HEK293 (cell line): ENCODE results near the gene PPP4R1.

Experiments
- CTCF ChIA-PET: fragments of 350-600 bp; formaldehyde crosslinking; extraction: SDS; loops from one replicate; lab custom pipeline; 2021; ENCODE audit warnings: antibody characterized with exemption; lab: Yijun Ruan, JAX
- POLR2A ChIA-PET: fragments of 300-600 bp; formaldehyde crosslinking; extraction: SDS; loops from one replicate; lab custom pipeline; 2020; ENCODE audit warnings: antibody characterized with exemption, inconsistent platforms; lab: Yijun Ruan, JAX
- H3K27ac ChIP-seq: fragments of 200-500 bp; sonication (Bioruptor generic); 2 replicates; pipeline ENCODE4 v1.5.1; 2014; ENCODE audit warnings: low read depth, low read length, control low read depth, inconsistent platforms; ENCODE audit errors: extremely low read depth
- H3K36me3 ChIP-seq, 2 experiments: fragments of 200-500 bp in 1 of 2; sonication (Bioruptor generic) in 1 of 2; 1 replicate in 1 of 2; 2 replicates in 1 of 2; pipeline ENCODE4 v1.5.1; 2014 to 2017; ENCODE audit warnings: inconsistent platforms in 2 of 2, low read length in 2 of 2; ENCODE audit not compliant: control insufficient read depth in 2 of 2, insufficient read depth in 1 of 2
- H3K4me1 ChIP-seq: fragments of 200-500 bp; sonication (Bioruptor generic); 2 replicates; pipeline ENCODE4 v1.5.1; 2014; ENCODE audit warnings: mild to moderate bottlenecking, low read length, inconsistent platforms; ENCODE audit not compliant: control insufficient read depth, insufficient read depth
- H3K4me3 ChIP-seq: 2 replicates; pipeline ENCODE4 v1.5.1; 2011; ENCODE audit warnings: low read depth, mild to moderate bottlenecking, control low read depth, low read length, moderate library complexity
- H3K9me3 ChIP-seq: fragments of 200-500 bp; sonication (Bioruptor generic); 2 replicates; pipeline ENCODE4 v1.5.1; 2014; ENCODE audit warnings: low read depth, low read length, inconsistent platforms; ENCODE audit not compliant: control insufficient read depth, insufficient read depth
- HOXA7 ChIP-seq: sonication (generic); formaldehyde crosslinking; IDR thresholded peaks from 2 replicates; pipeline ENCODE4 v1.8.1; 2022; ENCODE audit warnings: missing genetic modification reagents, borderline replicate concordance
- OSR2 ChIP-seq: fragments of 450-650 bp; formaldehyde crosslinking; IDR thresholded peaks from 2 replicates; pipeline ENCODE4 v1.5.1; 2016; ENCODE audit warnings: missing biosample characterization, missing genetic modification characterization
- PRDM1 ChIP-seq: fragments of 450-650 bp; formaldehyde crosslinking; IDR thresholded peaks from 2 replicates; pipeline ENCODE4; 2016; ENCODE audit warnings: missing biosample characterization, missing genetic modification characterization
- YY2 ChIP-seq: fragments of 450-650 bp; formaldehyde crosslinking; IDR thresholded peaks from 2 replicates; pipeline ENCODE4 v1.5.1; 2016; ENCODE audit warnings: missing biosample characterization, missing genetic modification characterization
- ZBTB48 ChIP-seq: fragments of 450-650 bp; formaldehyde crosslinking; IDR thresholded peaks from 2 replicates; pipeline ENCODE4 v1.5.1; 2016; ENCODE audit warnings: missing biosample characterization, missing genetic modification characterization
- ZNF366 ChIP-seq: fragments of 450-650 bp; formaldehyde crosslinking; conservative IDR thresholded peaks from 2 replicates; pipeline ENCODE4 v1.5.1; 2016; ENCODE audit warnings: missing biosample characterization, missing genetic modification characterization
- ZNF629 ChIP-seq: fragments of 450-650 bp; formaldehyde crosslinking; IDR thresholded peaks from 2 replicates; pipeline ENCODE4 v1.5.1; 2017; ENCODE audit warnings: missing biosample characterization, missing genetic modification characterization
- ZNF670 ChIP-seq: fragments of 450-650 bp; formaldehyde crosslinking; IDR thresholded peaks from 2 replicates; pipeline ENCODE4 v1.5.1; 2016; ENCODE audit warnings: missing biosample characterization, missing genetic modification characterization, low read depth
- ZNF692 ChIP-seq: fragments of 450-650 bp; formaldehyde crosslinking; IDR thresholded peaks from 2 replicates; pipeline ENCODE4 v1.5.1; 2016; ENCODE audit warnings: missing biosample characterization, missing genetic modification characterization
- ZXDB ChIP-seq: fragments of 450-650 bp; formaldehyde crosslinking; IDR thresholded peaks from 2 replicates; pipeline ENCODE4 v1.5.1; 2016; ENCODE audit warnings: missing biosample characterization, missing genetic modification characterization
- TF ChIP-seq, protein P1 (sequence below): fragments of 450-650 bp; formaldehyde crosslinking; IDR thresholded peaks from 2 replicates; pipeline ENCODE4 v1.5.1; 2016; ENCODE audit warnings: missing biosample characterization, missing genetic modification characterization
- TF ChIP-seq, protein P2 (sequence below): fragments of 450-650 bp; formaldehyde crosslinking; IDR thresholded peaks from 2 replicates; pipeline ENCODE4 v1.5.1; 2016; ENCODE audit warnings: missing biosample characterization, missing genetic modification characterization
- TF ChIP-seq, protein P3 (sequence below): fragments of 450-650 bp; formaldehyde crosslinking; IDR thresholded peaks from 2 replicates; pipeline ENCODE4 v1.5.1; 2016; ENCODE audit warnings: missing biosample characterization, missing genetic modification characterization

Gene PPP4R1

GRCh38 chr18:9647496-9648323, 33.4 kb upstream of the PPP4R1 start:
- ChIA-PET CTCF (no interaction called here), POLR2A (no interaction called here)
- Histone ChIP-seq H3K4me3 (no peak overlapping the region), H3K4me1 (peaks cover 4% of the 10 kb centered on the region; the same call in 1 of the 2 replicates), H3K9me3 (no peaks in the 10 kb centered on the region), H3K27ac (no peak overlapping the region), H3K36me3 (no peaks in the 10 kb centered on the region)
- TF ChIP-seq, protein P1, sequence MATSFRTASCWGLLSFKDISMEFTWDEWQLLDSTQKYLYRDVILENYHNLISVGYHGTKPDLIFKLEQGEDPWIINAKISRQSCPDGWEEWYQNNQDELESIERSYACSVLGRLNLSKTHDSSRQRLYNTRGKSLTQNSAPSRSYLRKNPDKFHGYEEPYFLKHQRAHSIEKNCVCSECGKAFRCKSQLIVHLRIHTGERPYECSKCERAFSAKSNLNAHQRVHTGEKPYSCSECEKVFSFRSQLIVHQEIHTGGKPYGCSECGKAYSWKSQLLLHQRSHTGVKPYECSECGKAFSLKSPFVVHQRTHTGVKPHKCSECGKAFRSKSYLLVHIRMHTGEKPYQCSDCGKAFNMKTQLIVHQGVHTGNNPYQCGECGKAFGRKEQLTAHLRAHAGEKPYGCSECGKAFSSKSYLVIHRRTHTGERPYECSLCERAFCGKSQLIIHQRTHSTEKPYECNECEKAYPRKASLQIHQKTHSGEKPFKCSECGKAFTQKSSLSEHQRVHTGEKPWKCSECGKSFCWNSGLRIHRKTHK (tag by site-specific recombination), result no peak
- no peak for TF ChIP-seq HOXA7 (CRISPR knock-in tag)
- no peak for TF ChIP-seq OSR2 (tag by site-specific recombination)

DNA sequence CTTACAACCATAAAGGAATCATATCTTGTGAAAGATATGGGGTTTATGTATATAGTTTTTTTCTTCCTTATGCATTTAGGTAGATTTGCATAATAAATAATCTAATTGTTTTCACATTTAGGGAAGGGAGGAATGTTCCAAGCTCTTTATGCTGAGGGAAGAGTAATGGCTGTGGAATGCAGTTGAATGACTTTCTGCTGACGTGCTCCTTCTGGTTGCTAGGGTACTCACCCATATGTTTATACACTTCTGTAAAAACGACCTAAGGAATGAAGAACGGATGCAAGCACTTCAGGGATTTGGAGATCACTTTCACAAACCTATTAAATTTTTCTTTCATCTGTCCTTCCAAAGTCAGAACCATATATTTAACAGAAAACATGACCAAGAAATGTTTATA, 29.2 kb upstream of the PPP4R1 start:
- Histone ChIP-seq H3K27ac (no peak overlapping the region), H3K4me3 (no peak overlapping the region)
- POLR2A ChIA-PET, result no interaction called here

More for the DNA sequence above, 29.2 kb upstream of the PPP4R1 start:
- CTCF ChIA-PET, result interaction anchor here (0.5 kb wide), 1 partner anchor 229 kb away, joined by 3 read pairs; no protein-coding TSS in a partner anchor
- H3K36me3 ChIP-seq, result no peaks in the 10 kb centered on the region
- peaks cover 4% of the 10 kb centered on the region; the same call in 1 of the 2 replicates for H3K4me1 ChIP-seq
- H3K9me3 ChIP-seq, result no peaks in the 10 kb centered on the region
- TF ChIP-seq ZNF366 (tag by site-specific recombination) (peak; percentile 31; the same call in 1 of the 2 replicates), ZXDB (tag by site-specific recombination) (0 out of 2 replicates have a peak, but pooled peaks have one; percentile 30), ZNF692 (tag by site-specific recombination) (no peak), PRDM1 (tag by site-specific recombination) (peak; percentile 81), YY2 (tag by site-specific recombination) (no peak), ZNF629 (tag by site-specific recombination) (peak; percentile 59), ZNF670 (tag by site-specific recombination) (no peak), ZBTB48 (tag by site-specific recombination) (no peak)
- TF ChIP-seq, protein P2, sequence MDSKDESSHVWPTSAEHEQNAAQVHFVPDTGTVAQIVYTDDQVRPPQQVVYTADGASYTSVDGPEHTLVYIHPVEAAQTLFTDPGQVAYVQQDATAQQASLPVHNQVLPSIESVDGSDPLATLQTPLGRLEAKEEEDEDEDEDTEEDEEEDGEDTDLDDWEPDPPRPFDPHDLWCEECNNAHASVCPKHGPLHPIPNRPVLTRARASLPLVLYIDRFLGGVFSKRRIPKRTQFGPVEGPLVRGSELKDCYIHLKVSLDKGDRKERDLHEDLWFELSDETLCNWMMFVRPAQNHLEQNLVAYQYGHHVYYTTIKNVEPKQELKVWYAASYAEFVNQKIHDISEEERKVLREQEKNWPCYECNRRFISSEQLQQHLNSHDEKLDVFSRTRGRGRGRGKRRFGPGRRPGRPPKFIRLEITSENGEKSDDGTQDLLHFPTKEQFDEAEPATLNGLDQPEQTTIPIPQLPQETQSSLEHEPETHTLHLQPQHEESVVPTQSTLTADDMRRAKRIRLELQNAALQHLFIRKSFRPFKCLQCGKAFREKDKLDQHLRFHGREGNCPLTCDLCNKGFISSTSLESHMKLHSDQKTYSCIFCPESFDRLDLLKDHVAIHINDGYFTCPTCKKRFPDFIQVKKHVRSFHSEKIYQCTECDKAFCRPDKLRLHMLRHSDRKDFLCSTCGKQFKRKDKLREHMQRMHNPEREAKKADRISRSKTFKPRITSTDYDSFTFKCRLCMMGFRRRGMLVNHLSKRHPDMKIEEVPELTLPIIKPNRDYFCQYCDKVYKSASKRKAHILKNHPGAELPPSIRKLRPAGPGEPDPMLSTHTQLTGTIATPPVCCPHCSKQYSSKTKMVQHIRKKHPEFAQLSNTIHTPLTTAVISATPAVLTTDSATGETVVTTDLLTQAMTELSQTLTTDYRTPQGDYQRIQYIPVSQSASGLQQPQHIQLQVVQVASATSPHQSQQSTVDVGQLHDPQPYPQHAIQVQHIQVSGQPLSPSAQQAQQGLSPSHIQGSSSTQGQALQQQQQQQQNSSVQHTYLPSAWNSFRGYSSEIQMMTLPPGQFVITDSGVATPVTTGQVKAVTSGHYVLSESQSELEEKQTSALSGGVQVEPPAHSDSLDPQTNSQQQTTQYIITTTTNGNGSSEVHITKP (tag by site-specific recombination), result peak; percentile 78
- TF ChIP-seq, protein P3, sequence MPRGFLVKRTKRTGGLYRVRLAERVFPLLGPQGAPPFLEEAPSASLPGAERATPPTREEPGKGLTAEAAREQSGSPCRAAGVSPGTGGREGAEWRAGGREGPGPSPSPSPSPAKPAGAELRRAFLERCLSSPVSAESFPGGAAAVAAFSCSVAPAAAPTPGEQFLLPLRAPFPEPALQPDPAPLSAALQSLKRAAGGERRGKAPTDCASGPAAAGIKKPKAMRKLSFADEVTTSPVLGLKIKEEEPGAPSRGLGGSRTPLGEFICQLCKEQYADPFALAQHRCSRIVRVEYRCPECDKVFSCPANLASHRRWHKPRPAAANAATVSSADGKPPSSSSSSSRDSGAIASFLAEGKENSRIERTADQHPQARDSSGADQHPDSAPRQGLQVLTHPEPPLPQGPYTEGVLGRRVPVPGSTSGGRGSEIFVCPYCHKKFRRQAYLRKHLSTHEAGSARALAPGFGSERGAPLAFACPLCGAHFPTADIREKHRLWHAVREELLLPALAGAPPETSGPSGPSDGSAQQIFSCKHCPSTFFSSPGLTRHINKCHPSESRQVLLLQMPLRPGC, result peak; percentile 69
- TF ChIP-seq, all 188 proteins: peak for 6
